Cortex of kidney (tissue), 1 donor: ENCODE measurements around the gene IFITM10.

Source experiments
- DNase-seq: peaks from one replicate; lab custom pipeline; 2025; lab: John Stamatoyannopoulos, UW

IFITM10 gene

DNA sequence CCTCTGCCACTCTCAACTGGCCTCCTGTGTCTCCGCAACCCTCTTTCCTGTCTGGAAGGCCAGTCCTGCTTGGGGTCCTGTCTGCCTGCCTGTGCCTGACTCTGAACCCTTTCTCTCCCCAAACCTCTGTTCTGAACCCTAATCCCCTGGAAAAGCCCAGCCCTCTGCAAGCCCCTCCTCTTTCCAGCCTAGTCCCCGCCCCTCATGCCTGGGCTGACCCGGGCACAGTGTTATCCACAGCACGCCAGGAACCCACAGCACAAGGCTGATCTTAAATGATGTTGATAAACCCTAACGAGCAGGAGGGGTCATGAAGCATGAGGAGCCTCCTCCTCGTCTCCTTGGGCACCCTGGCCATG is at the start of gene IFITM10:
TSS of gene IFITM10 (minus strand) at position 115 of the 359 bp plus-strand sequence. CDS start 153 bp downstream, outside the sequence.
- no peak for DNase-seq

DNA sequence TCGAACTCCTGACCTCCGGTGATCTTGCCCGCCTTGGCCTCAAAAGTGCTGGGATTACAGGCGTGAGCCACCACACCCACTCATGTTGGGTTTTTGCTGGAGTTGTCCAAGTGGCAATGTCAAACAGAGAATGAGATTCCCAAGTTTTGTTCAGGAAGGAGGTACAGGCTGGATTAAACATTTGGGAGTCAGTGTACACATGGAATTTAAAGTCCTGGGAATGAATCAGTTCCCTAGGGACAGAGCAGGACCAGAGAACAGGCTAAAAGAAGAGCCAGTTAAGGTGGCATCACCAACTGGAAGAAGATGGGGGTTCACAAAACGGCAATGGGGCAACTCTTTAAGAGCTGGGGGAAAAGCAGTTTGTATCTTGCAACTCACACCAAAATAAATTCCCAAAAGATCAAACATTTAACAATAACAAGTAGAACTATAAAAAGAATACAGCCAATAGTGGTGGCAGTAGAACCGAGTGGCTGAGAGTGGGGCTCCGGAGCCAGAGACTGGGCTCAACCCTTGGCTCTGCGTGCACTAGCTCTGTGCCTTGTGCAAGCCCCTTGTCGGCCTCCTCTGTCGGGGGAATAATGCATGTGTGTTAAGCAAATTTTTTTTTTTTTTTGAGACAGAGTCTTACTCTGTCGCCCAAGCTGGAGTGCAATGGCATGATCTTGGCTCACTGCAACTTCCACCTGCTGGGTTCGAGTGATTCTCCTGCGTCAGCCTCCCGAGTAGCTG is 47.2 kb upstream of the IFITM10 start:
- DNase-seq, result no peak

DNA sequence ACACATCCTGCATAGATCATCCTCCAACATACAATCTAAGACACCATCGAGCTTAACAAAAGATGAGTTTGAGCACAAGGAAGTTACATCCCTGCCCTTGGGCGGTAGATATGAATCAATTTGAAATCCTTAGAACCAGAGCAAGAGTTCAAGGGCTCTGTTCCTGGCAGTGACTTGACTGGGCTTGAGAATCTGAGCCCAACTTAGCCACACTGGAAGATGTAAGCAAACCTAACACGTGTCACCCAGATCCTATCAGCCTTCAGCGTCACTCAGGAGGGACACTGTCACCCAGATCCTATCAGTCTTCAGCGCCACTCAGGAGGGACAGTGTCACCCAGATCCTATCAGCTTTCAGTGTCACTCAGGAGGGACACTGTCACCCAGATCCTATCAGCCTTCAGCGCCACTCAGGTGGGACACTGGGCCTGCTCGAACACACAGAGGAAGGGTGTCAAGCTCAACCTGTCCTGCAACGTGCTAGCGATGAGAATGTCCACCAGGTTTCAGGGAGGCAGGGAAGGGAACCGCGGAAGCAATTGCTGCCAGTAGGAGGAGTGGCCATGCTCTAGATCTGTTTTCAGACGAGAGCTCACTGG is 46.1 kb upstream of the IFITM10 start:
- DNase-seq, result no peak

DNA sequence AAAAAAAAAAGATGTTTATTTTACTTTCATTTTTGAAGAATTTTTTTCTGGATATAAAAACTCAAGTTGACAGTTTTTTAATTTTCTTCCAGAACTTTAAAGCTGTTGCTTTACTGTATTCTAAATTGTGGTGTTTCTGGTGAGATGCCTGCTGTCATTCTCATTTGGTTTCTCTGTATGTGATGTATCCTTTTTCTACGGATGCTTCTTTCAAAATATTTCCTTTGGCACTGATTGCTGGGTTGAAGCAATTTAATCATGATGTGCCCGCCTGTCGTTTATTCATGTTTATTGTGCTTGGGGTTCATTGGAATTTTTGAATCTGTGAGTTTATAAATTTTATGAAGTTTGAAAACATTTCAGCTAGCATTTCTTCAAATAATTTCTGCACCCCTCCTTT is 42.7 kb upstream of the IFITM10 start:
- DNase-seq, result no peak

DNA sequence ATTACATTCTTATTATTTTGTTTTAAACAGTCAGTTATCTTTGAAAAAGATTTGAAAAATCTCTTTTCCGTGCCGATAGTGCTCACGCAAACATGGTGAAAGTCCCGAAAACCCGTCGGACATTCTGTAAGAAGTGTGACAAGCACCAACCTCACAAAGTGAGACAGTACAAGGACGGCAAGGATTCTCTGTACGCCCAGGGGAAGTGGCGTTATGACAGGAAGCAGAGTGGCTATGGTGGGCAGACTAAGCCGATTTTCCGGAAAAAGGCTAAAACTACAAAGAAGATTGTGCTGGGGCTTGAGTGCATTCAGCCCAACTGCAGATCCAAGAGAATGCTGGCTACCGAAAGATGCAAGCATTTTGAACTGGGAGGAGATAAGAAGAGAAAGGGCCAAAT is 42.1 kb upstream of the IFITM10 start:
- no peak for DNase-seq

DNA sequence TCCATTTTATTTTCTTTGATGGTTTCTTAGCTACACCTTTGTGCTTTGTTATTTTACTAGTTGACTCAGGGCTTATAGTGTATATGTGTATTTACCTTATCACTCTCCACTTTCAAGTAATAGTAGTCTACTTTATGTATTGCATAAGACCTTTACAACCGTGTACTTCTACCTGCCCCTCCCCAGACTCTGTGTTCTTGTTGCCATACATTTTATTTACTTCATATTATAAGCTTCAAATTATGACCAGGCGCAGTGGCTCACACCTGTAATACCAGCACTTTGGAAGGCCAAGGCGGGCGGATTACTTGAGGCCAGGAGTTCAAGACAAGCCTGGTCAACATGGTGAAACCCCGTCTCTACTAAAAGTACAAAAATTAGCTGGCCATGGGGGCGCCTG is 41.5 kb upstream of the IFITM10 start:
- DNase-seq, result no peak

DNA sequence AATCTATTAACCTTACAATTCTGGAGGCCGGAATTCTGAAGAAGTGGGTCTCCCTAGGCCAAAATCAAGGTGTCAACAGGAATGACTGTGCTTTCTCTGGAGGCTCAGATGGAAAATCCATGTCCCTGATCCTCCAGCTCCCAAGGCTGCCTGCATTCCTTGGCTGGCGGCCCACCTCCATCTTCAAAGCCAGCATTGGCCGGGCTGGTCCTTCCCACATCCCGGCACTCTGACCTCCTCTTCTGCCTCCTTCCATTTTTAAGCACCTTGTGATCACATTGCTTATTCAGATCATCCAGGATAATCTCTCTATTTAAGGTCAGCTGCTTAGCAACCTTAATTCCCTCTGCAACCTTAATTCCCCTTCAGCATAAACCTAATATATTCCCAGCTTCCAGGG is 36.1 kb upstream of the IFITM10 start:
- DNase-seq, result no peak

DNA sequence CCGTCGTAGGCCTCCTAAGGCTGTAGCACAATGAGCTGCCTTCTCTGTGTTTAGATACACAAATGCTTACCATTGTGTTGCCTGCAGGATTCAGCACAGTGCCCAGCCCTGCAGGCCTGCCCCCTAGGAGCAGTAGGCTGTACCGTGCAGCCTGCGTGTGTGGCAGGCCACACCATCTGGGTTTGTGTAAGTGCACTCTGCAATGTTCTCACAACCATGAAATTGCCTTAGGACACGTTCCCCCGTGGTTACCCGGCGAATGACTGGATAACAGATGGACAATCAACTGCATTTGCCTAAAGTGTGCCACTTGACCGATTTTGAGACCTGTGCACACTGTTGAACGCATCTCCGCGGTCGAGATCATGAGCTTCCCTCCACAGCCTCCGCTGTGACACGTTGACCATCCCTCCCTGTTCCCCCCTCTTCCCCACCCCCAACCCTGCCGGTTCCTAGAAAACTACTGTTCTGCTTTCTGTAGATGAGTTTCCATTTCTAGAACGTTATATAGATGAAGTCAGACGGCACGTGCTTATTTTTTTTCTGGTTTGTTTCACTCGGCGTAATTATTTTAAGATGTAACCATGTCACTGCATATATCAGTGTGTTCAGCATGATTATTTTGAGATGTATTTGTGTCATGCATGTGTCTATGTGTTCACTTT is 35.5 kb upstream of the IFITM10 start:
- no peak for DNase-seq

DNA sequence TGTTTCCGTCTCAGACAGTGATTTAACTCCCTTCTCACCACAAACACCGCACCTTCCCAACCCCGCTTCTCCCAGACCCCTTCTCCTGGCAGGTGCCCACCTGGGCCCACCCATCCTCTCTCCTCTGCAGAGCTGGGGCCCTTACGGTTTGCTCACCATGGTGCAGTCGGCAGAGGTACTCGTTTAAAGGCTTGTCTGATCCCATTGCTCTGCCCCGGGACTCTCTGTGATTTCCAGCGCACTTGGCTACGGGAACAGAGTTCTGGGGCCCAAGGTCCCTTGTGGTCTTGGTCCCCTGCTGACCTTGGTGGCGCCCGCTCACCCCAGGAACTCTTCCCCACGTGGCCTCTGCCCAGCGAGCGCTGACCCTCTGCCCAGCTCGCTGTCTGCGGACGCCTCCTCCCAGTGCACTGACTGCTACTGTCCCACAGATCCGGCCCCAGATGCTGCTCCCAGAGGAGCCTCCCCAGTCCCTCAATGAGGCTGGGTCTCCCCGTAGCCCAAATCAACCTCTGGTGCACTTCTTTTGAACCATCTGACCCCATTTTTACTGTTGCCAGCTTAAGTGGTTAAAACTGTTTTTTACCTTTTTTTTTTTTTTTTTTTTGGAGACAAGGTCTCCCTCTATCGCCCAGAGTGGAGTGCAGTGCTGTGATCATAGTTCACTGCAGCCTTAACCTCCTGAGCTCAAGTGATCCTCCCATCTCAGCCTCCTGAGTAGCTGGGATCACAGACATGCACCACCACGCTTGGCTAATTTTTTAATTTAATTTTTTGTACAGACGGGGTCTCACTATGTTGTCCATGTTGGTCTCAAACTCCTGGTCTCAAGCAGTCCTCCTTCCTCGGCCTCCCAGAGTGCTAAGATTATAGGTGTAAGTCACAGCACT is 34.6 kb upstream of the IFITM10 start:
- DNase-seq, result no peak

DNA sequence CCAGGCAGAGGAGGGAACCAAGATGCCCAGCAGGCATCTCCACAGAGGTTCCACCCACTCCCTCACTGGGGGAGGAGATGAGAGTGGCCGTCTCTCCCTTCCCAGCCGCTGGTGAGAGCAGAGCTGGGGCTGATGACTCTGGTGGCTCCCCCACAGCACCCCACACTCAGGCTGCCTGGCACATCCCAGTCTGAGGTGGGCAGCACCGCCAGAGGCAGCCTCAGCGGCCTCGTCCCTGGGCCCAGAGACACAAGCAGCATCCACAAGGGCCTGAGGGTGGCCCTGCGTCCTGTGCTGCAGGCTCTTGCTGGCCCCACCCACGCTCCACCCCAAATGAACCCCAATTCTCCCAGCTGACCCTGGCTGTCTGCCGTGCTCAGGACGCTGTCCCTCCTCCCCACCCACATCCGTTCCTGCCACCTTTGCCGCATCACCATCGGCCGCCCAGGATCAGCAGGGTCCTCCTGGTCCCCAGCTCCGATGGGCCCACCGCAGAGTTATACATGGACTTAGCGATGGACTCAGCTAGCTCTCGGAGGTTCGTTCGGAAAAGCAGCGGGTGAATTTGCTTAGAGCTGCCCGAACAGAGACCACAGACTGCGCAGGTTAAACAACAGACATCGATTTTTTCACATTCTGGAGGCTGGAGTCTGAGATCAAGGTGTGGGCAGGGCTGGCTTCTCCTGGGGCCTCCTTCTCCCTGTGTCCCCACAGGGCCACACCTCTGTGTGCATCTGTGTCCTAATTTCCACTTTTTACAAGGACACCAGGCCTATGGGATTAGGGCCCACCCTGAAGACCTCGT is 33.5 kb upstream of the IFITM10 start:
- no peak for DNase-seq

DNA sequence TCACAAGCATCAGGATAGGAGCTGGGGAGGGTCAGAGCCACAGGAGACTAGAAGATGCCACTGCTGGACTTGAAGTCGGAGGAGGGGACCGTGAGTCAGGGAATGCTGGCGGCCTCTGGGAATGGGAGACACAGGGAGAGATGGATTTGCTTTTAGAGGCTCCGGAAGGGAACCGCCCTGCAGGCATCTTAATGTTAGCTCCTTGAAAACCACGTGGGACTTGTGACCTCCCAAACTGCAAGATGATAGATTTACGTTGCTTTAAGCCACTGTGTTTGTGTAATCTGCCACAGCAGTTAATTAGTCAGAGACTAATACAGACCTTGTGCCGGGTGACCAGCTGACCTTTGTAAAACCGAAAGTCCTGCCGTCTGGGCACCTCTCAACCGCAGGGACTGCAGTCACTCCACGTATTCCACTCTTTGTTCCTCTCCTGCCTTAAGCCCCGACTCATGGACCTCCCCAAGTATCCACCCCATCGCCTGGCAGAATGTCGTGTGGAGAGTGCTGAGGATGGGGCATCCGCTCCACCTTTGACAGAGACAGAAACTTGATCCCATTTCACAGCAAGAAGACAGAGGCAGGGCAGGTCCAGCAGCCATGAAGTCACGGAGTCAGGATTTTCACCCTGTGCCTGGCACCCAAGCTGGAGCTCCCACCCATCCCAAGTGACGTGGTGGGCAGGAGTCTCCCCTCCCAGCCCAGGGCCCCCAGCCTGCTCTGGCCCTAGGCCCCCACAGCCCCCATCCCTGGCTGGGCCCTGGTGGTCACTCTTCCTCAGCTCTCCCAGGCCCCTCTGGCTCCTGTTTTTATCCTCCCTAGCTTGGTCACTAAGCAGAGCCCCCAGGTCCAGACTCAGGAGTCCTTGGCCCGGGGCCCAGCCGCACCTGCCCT is 32.7 kb upstream of the IFITM10 start:
- no peak for DNase-seq

DNA sequence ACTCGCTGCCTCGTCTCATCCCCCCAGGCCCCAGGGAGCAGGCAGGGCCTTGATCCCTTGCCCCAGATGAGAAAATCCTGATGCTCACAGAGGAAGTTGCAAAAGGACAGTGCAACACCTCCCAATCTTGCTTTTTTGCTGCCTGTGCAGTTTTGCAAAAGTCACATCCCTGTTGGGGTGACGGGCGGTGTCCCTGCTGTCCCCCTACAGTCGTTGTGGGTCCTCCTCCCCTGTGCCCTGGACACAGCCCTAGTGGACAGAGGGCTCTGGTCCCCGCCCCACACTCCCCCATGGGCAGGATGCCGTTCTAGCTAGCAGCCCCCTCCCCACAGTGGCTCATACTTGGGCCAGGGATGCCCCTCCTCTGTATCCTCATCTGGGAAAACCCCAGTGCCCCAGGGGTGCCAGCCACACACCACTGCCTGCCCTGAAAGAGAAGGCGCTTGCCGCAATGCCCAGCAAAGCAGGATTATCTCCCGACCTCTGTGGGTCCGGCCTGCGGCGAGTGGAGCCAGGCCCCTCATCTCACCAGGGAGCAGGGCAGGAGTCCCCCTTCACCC is 31.7 kb upstream of the IFITM10 start:
- no peak for DNase-seq

DNA sequence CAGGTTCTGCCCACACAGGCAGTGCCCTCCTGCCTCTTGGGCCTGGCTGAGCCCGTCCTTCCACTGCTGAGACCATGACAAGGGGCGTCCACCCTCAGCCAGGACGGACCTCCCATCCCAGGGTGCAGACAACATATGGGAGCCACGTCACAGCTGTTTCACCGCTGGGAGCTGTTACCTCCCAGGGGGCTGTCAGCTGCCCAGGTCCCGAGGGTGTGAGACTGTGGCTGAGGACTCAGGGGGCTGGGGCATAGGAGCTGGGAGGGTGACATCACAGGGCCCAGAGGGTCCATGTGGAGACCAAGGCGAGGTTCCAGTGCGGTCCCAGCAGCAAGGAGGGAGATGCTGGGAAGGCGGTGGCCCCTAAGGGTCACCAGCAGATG is 31.2 kb upstream of the IFITM10 start:
- DNase-seq, result no peak

DNA sequence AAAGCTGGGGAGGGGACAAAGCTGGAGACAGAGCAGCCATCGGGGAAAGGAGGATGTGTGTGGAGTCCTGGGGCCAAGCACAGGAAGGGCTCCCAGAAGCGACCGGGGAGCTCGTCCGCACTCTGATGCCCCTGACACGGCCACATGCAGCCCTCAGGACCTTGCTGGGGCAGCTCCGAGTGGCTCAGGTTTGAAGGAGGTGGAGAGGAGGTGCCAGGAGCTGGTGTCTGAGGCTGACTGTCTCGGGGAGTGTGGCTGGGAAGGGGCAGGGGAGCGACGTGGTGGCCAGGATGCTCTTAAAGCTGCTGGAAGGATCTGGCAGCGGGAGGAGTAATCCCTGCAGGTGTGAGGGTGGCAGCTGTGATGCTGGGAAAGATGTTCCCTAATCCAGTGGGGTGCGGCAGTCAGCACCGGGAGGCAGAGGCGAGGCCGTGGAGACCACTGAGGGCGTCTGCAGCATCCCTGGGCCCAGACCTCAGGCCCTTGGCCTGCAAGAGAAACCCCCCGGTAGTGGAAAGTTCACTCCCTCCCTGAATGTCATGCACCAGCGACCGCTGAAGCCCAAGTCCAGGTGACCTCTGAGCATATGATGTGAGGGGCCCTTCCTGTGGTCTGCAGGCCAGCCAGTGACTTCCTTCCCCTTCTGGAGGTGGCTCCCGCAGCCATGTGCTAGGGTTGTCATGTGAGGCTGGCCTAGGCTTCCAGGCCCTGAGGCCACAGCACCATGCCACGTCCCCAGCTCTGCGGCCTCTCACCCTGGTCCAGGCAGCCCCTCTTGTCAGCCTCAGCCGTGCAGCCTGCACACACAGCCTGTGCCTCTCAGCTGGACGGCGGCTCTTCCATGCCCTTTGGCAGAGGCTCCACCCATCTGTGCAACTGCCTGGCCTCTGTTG is 30.6 kb upstream of the IFITM10 start:
- DNase-seq, result no peak

DNA sequence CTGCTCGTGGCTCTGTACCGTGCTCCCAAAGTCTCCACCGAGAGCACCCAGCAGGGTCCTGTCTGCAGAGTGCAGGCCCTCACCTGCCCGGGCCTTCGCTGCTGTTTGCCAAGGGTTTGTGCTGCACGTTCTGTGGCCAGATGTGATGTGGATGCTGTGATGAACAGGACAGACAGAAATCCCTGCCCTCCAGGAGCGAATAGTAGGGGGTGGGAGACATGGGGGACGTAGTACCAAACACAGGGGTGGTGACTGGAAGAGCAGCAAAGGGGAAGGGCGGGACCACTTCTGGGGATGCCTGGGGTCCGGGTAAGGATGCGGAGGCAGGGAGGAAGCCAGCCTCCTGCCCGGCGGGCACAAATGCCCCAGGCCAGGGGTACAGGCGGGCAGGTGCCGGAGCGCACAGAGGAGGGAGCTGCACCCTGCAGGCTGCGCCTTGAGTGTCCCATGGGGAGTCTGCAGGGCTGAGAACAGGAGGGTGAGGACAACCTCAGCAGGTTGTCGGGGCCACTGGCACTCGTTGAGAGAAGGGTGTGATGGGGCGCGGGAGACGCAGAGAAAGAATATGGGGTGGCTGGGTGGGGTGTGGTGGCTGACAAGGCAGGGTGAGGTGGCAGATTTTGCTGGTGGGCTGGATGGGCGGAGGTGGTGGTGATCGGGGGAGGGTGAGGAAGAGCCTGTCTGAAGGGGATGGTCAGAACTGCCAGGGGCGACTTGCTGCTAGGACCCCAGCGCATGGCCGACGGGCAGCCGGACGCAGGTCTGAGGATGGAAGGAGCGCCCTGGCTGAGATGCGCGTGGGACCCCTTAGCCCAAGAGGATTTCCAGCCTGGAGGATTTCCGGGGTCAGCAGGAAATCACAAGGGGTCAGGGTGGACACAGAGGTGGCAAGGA is 29.7 kb upstream of the IFITM10 start:
- no peak for DNase-seq

DNA sequence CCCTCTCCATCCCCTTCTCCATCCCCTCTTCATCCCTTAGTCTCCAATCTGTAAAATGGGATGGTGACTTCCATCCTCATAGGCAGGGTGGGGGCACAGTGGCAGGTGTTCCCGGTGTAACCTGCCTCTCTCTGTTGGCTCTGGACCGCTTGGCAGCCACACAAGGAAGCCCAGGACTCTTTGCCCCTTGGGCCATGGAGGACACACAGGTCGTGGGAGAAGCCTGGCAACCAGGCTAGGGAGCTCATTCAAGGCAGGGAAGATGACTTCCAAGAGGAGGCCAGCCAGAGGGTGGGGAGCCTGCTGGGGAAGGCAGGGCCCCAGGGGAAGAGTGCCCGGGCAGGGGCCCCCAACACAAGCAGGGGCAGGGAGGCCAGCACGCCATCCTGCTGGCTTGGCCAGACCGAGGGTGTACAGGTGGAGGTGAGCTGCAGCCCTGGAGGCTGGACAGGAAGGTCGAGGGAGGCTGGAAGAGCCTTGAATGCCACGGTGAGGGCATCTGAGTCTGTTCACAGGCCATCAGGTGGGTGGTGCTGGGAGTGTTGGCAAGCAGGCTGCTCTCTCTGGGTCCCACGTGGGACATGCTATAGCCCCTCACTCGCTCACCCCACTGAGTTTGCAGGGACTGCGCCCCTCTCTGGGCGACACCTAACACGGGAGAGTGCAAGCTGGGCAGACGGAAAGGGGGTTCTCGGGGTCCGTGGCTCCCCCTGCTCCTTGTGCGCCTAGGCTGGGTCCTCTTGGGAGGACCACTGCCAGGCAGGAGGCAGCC is 28.8 kb upstream of the IFITM10 start:
- no peak for DNase-seq

DNA sequence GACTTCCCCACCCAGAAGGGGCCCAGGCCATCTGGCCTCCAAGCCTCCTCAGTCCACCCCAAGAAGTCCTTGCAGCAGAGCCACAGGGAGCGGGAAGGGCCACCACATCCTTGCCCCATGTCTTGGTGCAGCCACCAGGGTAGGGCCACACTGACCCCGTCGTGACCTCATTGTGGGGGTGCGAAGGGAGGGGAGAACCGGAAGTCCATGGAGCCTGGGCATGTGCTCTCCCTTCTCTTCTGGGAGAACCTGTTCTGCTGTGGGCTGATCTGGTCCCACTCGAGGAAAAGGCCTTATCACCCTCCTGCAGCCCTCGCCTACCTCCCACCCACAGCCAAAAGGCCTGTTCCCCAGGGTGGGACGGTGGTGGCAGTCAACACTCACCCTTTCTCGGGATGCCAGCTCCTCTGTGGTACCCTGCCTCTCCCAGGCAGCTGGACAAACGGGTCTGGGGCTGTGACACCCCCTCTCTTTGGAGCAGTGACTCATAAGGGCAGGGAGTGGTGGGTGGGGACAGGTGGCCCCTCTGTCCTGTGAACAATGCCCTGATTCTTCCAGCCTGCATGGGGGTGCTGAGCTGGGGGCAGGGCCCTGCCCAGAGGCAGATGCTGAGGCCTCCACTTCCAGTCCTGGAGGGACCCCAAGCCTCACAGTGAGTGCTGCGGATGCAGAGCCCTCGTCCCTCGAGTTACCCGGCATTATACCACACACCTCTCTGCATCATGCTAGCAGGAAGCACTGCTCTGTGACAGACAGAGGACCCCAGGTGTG is 27.9 kb upstream of the IFITM10 start:
- no peak for DNase-seq
